C4-2B (cell line): Measurements from ENCODE around the gene SMOC2.

Experiments used
- CTCF ChIP-seq: fragments of 450-650 bp; conservative IDR thresholded peaks from 2 replicates; pipeline ENCODE4 v1.5.1; 2017; ENCODE audit warnings: mild to moderate bottlenecking
- ZFX ChIP-seq: fragments of 450-650 bp; IDR thresholded peaks from 2 replicates; pipeline ENCODE4 v1.6.1; 2017

- no peak for TF ChIP-seq CTCF
- no peak for TF ChIP-seq ZFX
Measured at GRCh38 chr6:168664956-168665355, 224.0 kb downstream of the SMOC2 start.
